Measurements from ENCODE around the gene RPH3AL.

DNA sequence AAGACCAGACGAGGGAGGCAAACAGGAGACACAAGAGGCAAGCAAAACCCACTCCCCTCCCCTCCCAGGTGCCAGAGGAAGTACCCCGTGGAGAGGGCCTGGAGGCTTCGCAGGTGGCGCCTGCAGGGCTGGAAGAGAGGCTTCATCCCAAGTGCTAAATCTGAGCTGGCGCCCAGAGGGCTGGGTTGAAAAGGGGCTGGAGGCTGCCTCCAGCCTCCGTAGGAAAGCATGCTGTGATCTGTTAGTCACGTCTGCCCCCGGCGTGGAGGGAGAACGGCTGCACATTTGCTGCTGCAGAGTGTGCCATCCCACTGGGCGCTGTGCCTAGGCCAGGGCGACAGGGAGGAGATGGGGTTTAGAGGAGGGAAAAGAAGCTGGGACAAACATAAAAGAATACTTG is 16.9 kb downstream of the RPH3AL start:
- no peak for TF ChIP-seq POLR2A (IDR thresholded peaks at IDR 0.05)
- TF ChIP-seq, protein P1, sequence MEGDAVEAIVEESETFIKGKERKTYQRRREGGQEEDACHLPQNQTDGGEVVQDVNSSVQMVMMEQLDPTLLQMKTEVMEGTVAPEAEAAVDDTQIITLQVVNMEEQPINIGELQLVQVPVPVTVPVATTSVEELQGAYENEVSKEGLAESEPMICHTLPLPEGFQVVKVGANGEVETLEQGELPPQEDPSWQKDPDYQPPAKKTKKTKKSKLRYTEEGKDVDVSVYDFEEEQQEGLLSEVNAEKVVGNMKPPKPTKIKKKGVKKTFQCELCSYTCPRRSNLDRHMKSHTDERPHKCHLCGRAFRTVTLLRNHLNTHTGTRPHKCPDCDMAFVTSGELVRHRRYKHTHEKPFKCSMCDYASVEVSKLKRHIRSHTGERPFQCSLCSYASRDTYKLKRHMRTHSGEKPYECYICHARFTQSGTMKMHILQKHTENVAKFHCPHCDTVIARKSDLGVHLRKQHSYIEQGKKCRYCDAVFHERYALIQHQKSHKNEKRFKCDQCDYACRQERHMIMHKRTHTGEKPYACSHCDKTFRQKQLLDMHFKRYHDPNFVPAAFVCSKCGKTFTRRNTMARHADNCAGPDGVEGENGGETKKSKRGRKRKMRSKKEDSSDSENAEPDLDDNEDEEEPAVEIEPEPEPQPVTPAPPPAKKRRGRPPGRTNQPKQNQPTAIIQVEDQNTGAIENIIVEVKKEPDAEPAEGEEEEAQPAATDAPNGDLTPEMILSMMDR (IDR thresholded peaks at IDR 0.05): no peak
